ENCODE measurements around the gene SEMA4F.

DNA sequence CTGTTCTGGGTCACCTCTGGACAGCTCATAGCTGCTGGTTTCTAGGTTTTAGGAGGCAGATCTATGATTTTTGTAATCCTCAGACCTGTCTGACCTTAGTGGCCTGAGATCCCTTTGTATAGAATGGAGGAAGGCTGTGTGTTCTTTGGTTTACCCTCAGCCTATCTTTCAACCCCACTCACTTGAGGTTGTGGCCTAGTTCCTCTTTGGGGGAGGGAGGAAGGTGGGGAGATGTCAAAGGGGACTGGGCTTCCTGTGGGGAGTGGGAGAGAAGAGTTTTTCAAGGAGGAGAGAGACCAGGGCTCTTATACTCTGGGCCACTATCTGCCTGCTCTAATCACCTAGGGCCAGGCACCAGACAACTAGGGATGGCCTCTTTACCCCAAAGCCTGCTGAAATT lies 28.5 kb downstream of the SEMA4F start:
- TF ChIP-seq POLR2AphosphoS5 (IDR thresholded peaks at IDR 0.05) (no peak), EP300 (IDR thresholded peaks at IDR 0.05) (no peak), CTCF (IDR thresholded peaks at IDR 0.05) (no peak)

Data from stomach (tissue), 4 donors.